Loucy (cell line): ENCODE measurements around the gene IL6.

Experiments used
- CTCF ChIP-seq: fragments of 200-600 bp; sonication (generic); conservative IDR thresholded peaks from 2 replicates; pipeline ENCODE4 v1.5.1; 2014; ENCODE audit warnings: mild to moderate bottlenecking, antibody characterized with exemption, low read length
- EZH2phosphoT487 ChIP-seq: fragments of 200-600 bp; IDR thresholded peaks from 2 replicates; pipeline ENCODE4 v1.6.1; 2018; ENCODE audit warnings: antibody characterized with exemption, mild to moderate bottlenecking, moderate library complexity, borderline replicate concordance

GRCh38 chr7:22726907-22727713 lies at the start of gene IL6:
- TF ChIP-seq CTCF (no peak), EZH2phosphoT487 (no peak)
